ENCODE measurements around the gene SLC7A4.

Gene SLC7A4

DNA sequence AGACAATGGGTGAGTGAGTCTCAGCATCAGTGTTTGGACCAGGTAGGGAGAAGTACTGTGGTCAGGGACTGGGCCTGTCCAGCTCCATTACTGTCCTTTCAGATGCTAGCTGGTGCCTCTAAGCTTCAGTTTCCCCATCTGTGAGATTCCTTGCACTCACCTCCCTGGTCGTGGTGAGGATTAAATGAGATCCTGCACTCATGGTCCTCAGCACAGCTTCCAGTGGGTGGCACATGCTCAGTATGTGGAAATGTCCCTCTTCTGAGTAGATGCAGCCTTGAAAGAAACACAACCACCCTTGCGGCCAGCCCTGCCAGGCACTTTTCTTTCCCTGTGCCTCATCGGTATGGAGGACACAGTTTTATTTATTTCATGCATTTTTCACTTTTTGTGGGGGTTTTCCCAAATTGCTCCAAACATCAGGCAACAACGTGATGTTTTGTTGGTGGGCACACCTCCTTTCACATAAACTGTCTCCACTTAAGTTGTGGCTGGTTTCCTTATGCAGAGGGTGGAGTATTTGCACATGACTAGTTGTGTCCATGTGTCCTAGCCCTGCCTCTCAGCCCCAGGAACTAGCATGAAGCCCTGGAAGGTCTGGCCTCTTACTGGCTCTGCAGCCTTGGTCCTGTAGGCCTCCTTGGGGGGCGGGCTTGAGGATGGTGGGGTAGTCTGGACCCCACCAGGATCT, 49.1 kb downstream of the SLC7A4 start:
- Mint-ChIP-seq H3K4me3 (peak overlapping the region; percentile 99), H3K9me3 (peaks cover 9% of the 10 kb centered on the region), H3K27ac (no peak overlapping the region), H3K4me1 (peaks cover 47% of the 10 kb centered on the region), H3K36me3 (ENCODE audit: low read depth) (peaks cover 19% of the 10 kb centered on the region), H3K27me3 (ENCODE audit: low read depth, poor library complexity) (peaks cover 14% of the 10 kb centered on the region)
- no peak for DNase-seq
- TF ChIP-seq, protein P1, sequence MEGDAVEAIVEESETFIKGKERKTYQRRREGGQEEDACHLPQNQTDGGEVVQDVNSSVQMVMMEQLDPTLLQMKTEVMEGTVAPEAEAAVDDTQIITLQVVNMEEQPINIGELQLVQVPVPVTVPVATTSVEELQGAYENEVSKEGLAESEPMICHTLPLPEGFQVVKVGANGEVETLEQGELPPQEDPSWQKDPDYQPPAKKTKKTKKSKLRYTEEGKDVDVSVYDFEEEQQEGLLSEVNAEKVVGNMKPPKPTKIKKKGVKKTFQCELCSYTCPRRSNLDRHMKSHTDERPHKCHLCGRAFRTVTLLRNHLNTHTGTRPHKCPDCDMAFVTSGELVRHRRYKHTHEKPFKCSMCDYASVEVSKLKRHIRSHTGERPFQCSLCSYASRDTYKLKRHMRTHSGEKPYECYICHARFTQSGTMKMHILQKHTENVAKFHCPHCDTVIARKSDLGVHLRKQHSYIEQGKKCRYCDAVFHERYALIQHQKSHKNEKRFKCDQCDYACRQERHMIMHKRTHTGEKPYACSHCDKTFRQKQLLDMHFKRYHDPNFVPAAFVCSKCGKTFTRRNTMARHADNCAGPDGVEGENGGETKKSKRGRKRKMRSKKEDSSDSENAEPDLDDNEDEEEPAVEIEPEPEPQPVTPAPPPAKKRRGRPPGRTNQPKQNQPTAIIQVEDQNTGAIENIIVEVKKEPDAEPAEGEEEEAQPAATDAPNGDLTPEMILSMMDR (IDR thresholded peaks at IDR 0.05), result no peak

DNA sequence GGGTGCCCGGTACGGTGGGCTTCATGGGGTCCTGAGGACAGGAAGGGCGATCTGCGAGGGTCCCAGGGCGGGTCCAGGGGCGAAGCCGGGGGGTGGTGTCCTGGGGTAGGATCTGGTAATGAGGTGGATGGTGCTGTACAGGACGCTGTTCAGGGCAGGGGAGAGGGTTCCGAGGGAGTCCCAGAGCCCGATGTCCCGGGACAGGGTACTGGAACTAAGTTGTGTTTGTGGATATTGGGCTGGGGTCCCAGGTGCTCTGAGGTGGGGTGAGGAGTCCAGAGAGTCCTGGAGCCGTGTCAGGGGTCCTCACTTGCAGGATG, 49.8 kb downstream of the SLC7A4 start:
- Mint-ChIP-seq H3K27ac (no peak overlapping the region), H3K4me1 (peaks cover 47% of the 10 kb centered on the region), H3K36me3 (ENCODE audit: low read depth) (peaks cover 15% of the 10 kb centered on the region), H3K4me3 (peak overlapping the region; percentile 99), H3K9me3 (peaks cover 9% of the 10 kb centered on the region), H3K27me3 (ENCODE audit: low read depth, poor library complexity) (peaks cover 21% of the 10 kb centered on the region)
- TF ChIP-seq, protein P1 (IDR thresholded peaks at IDR 0.05), result no peak
- DNase-seq, result no peak

DNA sequence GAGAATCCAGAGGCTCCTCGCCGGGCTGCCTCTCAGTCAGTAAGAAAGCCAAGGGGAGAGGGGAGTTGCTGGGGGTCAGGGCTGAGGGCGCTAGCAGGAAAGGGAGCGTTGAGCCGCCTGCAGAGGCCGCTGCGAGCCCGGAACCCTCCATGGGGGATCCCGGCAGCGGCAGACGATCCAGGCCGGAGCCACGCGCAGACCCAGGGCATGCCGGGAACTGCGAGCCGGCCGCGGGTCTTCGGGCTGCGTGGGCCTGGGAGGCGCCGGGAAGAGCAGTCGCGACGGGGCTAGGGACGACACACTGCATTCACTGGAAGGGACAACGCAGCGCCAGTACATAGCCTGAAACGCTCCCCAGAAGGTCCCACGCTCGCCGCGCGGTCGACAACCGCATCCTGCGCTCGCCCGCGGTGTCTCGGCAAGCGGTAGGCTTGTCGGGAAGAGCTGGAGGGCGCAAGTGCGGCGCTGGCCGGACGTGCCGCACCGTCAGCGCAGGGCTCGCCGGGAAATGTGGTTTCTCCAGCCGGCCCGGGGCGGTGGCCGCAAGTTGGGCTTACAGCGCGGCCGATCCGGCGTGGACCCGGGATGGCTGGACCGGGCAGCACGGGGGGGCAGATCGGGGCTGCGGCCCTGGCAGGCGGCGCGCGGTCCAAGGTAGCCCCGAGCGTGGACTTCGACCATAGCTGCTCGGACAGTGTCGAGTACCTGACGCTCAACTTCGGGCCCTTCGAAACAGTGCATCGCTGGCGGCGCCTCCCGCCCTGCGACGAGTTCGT, 50.4 kb downstream of the SLC7A4 start, which contains the start of gene LZTR1:
LZTR1 (plus strand) TSS at position 511 of the 776 bp plus-strand sequence; CDS start at position 586, 75 bp downstream.
- Mint-ChIP-seq H3K27ac (peak within 1 kb of the TSS; percentile 74), H3K4me1 (peaks cover 47% of the 10 kb centered on the region), H3K9me3 (peaks cover 9% of the 10 kb centered on the region), H3K4me3 (peak within 1 kb of the TSS; percentile 99), H3K27me3 (ENCODE audit: low read depth, poor library complexity) (peaks cover 23% of the 10 kb centered on the region), H3K36me3 (ENCODE audit: low read depth) (peaks cover 14% of the 10 kb centered on the region)
- TF ChIP-seq, protein P1 (IDR thresholded peaks at IDR 0.05), result no peak
- peak; percentile 81 for DNase-seq

DNA sequence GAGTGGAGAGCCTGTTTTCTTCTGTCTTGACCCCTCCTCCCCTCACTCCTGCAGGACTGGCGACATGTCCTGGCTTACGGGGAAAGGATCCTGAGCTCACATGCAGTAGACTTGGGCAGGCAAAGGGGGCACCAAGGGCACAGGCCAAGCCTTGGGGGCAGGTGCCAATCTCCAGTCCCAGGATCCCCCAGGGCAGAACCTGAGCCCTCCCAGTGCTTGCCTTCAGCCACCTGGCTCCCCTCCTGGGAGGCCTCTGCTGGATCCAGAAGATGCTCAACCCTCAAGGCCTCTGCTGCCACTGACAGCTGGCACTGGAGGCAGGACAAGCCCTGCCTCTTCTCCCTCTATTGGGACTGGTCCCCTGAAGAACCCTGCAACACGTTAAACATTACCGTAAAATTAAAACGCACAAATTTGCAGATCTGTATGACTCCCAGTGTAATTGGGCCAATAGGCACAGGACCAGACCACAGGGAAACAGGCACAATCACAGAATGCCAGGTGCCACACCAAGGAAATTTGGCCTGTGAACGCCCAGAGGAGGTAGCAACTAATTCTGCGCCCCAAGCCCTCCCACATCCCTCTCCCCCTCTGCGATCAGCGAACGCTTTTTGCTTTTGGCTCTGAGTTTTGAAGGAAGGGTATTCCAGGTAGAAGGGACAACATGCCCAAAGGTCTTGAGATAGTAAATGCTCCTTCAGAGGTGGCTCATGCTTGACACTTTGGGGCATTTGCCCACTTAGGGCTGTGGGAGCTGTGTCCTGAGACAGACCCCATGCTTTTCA, 51.2 kb downstream of the SLC7A4 start:
- DNase-seq, result no peak
- peaks cover 47% of the 10 kb centered on the region for H3K4me1 Mint-ChIP-seq
- peaks cover 30% of the 10 kb centered on the region for H3K27me3 Mint-ChIP-seq (ENCODE audit: low read depth, poor library complexity)
- H3K9me3 Mint-ChIP-seq, result peaks cover 9% of the 10 kb centered on the region
- peak overlapping the region; percentile 99 for H3K4me3 Mint-ChIP-seq
- TF ChIP-seq, protein P1 (IDR thresholded peaks at IDR 0.05), result no peak
- peaks cover 9% of the 10 kb centered on the region for H3K36me3 Mint-ChIP-seq (ENCODE audit: low read depth)
- peak overlapping the region; percentile 74 for H3K27ac Mint-ChIP-seq

DNA sequence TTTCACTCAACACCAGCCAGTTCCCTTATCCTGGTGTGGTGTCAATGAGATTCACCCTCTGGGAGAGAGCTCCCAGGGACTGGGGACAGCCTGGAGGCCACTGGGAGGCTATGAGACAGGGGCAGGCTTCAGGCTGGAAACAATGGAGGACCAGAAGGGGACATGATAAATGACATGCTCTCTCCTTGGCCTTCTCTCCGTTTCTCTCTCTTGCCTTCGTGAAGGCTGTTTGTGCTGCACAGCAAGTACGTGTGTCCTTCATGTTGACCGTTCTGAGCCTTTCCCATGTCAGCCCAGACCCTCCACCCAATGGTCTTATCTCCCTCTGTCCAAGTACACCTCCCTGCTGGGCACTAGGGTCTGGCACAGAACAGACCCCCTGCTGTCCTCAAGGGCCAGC, 51.8 kb downstream of the SLC7A4 start:
- H3K4me3 Mint-ChIP-seq, result peak overlapping the region; percentile 99
- peaks cover 8% of the 10 kb centered on the region for H3K36me3 Mint-ChIP-seq (ENCODE audit: low read depth)
- DNase-seq, result no peak
- peaks cover 47% of the 10 kb centered on the region for H3K4me1 Mint-ChIP-seq
- peaks cover 33% of the 10 kb centered on the region for H3K27me3 Mint-ChIP-seq (ENCODE audit: low read depth, poor library complexity)
- TF ChIP-seq, protein P1 (IDR thresholded peaks at IDR 0.05), result no peak
- H3K9me3 Mint-ChIP-seq, result peaks cover 9% of the 10 kb centered on the region
- no peak overlapping the region for H3K27ac Mint-ChIP-seq

Data from nephron progenitor cell (in vitro differentiated cells).